Raji (cell line): ENCODE results near the gene TSFM.

Source experiments
- POLR2A ChIP-seq: IDR thresholded peaks from 2 replicates; pipeline ENCODE4 v1.6.1; 2011; ENCODE audit warnings: low read depth, low read length, control low read depth; ENCODE audit not compliant: insufficient read depth

The TSFM gene

DNA sequence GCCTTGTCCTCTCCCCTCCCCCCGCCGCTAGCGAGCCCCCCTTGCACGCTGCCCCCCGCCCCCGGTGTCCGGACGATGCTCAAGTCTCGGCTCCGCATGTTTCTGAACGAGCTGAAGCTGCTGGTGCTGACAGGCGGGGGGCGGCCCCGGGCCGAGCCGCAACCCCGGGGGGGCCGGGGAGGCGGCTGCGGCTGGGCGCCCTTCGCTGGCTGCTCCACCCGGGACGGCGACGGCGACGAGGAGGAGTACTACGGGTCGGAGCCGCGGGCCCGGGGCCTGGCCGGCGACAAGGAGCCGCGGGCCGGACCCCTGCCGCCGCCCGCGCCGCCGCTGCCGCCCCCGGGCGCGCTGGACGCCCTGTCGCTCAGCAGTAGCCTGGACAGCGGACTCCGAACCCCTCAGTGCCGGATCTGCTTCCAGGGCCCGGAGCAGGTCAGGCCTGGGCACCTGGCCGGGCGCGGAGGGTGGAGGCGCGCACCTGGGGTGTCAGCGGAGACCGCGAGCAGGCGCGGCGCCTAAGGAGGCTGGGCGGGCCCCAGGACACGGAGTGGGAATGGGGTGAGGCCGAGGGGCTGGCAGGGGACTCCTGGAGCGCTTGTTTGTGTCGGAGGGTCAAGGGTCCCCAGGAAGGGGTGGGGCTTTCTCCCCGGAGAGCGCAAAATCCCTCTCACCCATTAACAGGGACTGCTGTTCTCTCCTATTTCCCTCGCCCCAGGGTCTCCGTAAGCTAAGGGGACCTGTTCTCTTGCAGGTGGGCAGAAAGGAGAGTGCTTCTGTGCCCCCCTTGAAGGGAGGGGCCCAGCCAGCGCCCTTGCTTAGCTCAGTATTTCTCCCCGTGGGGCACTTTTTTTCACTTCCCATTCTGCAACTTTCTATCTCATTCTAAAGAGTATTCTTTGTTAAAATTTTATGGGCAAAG lies 26.9 kb upstream of the TSFM start:
- TF ChIP-seq POLR2A, result peak; percentile 31; the same call in 1 of the 2 replicates

DNA sequence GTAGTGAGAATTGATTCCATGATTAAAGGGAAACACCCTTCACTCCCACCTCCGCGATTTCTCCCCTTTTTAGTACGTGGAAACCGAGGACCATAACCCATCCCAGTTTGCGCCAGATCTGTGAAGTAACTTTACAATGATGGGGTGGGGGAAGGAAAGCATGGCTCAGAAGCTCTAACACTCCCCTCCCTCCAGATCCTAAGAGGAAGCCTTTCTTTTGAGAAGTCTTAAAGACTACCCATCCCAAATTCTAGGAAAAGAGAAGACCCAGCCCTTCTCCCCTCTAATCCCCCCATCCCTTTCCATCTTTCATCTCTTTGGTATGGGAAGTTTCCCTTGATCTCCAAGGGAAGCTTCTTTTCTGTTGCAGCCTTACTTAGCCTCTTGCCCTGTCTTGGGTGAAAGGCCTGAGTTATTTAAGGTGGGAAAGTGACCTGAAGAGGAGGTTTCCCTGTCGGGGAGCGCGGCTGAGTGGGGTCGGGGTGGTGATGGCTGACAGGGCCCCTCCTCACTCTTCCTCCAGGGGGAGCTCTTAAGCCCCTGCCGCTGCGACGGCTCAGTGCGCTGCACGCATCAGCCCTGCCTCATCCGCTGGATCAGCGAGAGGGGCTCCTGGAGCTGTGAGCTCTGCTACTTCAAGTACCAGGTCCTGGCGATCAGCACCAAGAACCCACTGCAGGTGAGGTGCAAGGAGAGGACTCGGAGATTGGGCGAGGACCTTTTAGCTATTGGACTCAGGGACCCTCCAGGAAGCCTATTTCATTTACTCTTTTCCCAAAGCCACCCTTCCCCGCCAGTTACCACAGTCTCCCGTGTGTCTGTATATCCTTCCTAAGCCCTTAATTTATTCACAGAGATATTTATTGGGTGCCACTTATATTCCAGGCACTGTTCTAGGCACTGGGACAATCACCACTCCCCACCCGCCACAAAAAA lies 25.9 kb upstream of the TSFM start:
- TF ChIP-seq POLR2A, result 0 out of 2 replicates have a peak, but pooled peaks have one; percentile 18

DNA sequence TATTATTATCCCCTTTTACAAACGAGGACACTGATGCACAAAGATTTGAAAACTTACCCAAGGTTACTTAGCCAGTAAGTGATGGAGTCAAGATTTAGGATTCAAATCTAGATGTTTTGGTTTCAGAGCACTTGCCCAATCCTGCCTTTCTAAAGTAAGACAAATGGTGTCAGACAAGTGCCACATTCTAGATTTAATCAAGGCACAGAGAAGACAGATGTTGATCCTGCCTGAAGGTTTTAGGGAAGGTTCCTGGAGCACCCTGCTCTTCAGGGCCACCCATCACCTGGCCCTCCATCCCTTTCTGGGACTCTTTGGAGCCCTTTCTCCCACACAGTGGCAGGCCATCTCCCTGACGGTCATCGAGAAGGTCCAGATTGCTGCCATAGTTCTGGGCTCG lies 24.8 kb upstream of the TSFM start:
- no peak for TF ChIP-seq POLR2A

DNA sequence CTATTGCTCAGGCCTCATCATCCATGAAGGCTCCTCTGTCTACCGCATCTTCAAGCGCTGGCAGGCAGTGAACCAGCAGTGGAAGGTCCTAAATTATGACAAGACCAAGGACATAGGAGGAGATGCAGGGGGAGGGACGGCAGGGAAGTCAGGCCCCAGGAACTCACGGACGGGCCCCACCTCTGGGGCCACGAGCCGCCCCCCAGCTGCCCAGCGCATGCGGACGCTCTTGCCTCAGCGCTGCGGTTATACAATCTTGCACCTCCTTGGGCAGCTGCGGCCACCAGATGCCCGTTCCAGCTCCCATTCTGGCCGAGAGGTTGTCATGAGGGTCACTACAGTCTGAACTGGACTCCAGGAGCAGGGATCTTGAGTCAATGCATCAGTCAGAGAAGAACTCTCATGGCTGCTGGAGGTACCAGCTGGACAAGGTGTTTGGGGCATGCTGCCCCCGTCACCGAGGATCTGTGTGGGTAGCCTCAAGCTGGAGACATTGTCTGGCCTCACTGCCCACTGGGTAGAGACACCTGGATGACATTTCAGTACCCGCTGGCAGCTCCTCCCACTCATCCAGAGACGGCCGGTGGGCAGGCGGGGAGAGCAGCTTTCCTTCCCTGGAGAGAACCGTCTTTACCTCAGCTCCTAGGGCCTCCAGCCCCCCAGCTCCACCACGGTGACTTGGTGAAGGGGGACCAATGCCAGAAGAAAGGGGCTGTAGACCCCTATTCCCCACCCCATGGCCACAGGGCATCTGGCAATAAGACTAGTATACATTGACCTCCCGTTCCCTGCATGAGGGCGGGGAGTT lies 23.8 kb upstream of the TSFM start:
- no peak for TF ChIP-seq POLR2A

DNA sequence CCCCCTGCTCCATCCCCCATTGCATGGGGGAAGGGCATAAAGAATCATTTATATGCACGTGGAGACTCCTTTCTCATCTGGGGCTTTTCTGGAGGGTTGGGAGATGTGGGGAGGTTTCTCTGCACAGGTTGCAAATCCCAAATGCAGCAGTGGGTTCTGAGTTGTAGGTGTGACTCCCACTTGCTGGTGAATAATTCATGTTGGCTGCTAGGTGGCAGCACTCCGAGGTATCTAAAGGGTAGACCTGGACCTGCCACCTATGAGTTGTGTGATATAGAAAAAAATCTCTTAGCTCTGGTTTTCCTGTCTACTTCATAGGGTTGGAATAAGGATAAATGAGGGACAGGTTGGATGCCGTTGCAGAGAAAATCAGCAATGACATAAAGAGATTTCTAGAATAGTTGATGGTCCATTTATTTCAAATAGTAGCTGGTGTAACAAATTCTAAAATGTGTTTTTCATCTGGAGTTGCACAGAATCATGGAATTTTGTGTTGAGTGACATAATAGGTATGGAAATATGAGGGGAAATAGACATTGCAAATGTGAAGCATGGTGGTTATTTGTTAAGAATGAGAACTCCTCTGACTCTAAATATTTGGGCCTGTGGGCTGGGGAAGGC lies 23.1 kb upstream of the TSFM start:
- TF ChIP-seq POLR2A, result no peak

DNA sequence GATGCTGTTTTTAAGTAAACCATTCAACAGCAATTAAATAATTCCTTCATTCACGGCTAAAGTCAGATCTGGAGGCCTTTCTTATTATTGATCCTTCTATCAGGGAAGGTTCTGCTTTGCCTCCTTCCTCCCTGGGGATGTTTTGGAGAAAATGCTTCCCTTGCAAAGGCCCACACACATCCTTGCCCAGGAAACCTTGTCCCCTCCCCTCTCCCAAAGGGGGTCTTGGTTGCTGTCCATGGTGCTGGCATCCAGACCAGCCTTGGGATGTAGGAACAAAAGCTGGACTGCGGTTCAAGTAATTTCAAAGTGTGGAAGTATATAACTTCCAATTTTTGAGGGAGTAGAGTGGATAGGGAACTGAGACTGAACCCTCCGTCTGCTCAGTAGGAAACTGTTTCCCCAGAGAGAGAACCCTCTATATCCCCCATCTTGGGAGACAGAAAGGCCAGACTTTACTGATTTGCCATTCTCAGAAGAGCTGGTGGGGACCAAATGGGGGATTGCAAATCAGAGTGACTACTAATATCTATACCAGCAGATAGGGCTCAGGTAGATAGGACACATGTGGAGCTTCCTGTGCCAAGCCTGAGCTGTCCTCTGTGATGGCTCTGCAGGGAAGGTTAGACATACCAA lies 22.1 kb upstream of the TSFM start:
- no peak for TF ChIP-seq POLR2A

DNA sequence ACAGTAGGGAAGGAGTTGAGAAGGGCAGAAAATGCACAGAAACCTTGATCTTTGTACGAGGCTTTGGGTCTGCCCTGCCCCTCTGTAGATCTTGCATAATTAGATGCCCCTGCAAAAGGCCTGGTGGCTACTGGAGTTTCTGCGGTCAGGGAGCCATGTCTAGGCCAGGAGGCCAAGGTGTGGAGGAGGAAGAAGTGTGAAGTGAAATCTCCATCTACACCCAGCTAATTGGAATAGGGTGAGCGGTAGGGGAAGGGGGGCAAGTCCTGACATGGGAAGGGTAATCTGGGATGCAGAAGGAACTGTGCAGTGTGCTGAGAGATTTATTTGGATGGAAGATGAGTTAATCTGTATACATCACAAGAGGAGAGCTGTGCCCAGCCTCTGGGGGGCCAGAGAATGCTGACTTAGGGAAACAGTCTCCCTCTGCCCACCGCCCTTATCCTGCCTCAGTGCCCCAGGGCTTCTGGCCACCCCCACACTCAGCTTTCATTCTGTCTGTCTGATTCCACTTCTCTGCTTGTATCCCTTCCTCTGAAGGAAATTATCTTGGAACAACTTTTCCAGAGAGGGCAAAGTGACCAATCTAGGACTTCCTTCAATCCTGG lies 21.1 kb upstream of the TSFM start:
- no peak for TF ChIP-seq POLR2A

DNA sequence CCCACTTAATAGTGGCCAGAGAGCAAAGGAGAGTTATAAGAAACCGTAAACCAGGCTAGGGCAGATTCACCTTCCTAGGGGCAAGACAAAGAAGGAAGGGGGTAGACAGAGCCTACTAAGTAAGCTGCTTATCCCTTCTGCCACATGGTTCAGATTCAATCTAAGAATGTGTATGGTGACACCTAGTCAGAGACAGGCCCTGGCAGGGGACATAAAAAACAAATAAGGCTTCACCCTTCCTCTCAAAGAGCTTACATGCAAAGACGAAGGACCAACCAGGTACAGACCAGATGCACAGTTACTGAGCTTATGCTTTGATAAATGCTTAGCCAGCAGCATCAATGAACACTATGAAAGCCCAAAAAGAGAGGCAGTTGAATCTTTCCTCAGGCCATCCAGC lies 20.1 kb upstream of the TSFM start:
- TF ChIP-seq POLR2A, result no peak

DNA sequence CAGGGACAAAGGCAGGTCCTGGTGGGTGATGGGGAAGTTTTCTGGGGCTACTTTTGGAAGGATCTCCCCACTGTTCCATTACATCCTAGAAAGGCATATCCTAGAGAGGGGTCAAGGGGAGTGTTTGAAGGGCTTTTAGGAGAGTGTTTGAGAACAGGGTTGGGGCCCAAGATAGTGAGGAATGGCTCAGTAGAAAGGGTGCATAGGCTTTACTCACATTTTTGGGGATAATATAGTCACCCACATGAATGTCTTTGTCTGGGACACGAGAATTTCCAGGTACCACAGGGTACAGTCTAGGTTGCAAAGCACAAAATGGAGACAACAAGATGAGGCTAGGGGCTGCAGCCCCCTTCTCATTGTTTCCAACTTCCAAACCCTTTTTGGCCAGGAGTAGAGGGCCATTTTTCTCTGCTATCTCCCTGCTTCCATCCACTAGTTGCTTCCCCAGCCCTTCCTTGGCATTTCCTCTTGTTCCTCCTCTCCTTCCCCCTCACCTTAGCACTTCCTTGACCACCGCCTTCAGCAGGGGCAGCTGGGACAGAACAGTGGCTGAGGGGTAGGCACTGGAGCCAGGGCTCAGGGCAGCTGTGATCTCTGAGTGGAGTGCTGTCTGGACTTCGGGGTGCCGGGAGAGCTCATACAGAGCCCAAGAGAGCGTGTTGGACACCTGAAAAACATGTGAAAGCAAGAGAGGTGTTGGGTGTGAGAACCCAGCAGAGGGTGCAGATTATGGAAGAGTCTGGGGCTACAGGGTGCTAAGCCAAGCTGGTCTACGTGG lies 18.5 kb upstream of the TSFM start:
- TF ChIP-seq POLR2A, result no peak

DNA sequence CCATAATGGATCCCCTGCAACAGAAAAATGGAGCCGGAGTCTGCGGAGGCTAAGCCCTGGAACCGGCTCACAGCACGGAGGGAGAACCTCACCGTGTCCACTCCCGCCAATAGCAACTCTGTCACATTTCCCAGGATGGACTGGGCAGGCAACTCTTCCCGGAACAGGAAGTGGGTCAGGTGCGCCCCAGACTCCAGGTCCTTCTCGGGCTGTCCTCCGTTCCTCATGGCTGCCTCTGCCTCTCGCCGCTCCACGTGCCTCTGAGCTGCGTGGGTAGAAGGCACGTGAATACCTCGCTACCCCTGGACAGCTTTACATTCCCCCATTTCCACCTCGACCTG lies 18.0 kb upstream of the TSFM start:
- no peak for TF ChIP-seq POLR2A

DNA sequence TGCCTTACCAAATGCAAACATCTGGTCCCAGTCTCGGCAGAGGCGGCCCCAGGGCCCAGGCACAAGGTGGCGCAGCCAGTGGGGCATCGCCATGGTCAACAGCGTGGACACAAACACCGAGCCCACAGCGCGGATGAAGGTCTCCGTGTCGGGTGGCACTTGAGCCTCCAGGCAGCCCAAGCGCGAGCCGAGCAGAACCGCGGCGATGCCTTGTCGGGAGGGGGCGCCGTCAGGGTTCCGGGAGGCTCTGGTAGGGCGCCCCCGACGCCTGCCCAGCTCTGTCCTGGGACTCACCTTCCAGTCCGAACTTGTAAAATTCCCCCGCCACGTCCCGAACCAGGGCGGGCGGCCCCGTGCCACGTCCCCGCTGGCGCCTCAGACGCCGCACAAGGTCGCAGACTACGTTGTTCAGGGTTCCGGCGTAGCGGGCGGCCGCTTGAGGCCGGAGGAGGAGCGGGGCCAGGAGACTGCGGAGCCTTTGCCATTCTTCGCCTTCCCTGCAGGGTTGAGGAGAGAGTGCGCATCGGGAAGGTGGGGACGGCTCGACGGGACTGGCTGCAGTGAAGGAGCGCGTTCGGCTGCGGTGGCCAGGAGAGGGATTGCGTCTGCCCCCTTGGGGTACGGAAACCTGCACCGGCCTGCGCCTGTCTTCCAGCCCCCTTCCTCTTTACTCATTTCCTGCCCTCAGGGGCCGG lies 17.4 kb upstream of the TSFM start:
- TF ChIP-seq POLR2A, result no peak

DNA sequence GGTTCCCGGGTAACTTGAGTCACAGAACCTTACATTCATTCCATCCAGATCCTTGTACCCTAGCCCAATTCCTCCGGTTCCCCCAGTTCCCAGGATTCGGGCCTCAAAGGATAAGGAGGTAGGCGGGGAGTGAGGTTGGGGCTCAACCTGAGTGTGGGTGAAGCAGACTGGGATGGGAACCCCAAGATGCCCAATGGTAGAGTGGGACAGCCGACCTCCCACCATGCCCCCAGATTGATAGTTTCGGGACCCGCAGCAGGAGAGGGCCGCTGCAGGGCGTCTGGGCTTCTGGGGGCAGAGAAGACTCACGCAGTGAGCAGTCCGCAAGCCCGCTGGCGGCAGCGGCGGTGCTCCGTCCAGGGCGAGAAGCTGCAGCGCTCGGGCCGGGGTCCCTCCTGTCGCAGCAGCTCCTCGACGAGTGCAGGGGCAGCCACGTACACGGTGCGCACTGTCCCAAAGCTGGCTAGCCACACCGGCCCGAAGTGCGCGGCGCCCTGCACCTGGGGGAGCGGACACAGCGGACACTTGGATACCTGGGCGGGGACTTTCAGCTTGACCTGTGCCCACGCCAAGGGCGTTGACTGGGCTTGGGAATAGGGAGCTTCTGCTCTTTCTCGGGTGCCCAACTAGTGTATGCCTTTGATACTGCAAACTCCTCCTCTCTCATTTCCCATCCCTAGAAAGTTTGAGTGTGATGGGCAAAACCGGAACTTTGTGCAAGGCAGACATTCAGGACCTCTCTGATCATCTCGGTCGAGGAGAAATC lies 16.7 kb upstream of the TSFM start:
- no peak for TF ChIP-seq POLR2A
